ENCODE results near the gene CHD3.
A peak's percentile ranks its signal among the peaks of the same experiment; 100 is the strongest.

The CHD3 gene

DNA sequence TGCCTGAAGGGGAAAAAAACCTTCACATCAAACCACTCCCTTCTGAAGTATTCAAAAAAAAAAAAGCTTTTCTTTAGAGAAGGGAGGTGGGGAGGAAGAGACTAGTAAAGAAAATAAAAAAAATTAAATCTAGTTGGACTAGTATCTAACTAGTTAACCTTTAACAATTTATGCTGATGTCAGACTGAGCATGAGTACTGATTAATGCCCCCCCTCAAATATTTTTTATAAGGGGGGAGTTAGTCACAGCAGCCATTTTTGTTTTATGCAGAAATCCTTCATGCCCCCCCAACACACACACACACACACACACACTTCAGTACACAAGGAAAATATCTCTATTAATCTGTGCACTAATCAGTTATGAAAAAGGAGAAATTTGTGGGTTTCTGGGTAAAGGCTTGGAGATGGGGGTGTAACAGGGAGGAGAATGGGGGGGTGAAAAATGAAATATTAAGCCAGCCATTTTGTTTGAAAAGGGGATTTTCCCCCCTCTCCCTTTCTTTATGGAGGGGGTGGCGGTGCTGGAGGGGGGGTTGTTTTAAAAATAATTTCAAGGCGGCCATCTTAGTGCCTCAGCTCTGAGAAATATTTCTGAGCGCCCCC lies 4.7 kb upstream of the CHD3 start:
- no peak for DNase-seq (ENCODE audit: low read depth in 1 of 2, low spot score in 1 of 2)
- TF ChIP-seq, protein P1, sequence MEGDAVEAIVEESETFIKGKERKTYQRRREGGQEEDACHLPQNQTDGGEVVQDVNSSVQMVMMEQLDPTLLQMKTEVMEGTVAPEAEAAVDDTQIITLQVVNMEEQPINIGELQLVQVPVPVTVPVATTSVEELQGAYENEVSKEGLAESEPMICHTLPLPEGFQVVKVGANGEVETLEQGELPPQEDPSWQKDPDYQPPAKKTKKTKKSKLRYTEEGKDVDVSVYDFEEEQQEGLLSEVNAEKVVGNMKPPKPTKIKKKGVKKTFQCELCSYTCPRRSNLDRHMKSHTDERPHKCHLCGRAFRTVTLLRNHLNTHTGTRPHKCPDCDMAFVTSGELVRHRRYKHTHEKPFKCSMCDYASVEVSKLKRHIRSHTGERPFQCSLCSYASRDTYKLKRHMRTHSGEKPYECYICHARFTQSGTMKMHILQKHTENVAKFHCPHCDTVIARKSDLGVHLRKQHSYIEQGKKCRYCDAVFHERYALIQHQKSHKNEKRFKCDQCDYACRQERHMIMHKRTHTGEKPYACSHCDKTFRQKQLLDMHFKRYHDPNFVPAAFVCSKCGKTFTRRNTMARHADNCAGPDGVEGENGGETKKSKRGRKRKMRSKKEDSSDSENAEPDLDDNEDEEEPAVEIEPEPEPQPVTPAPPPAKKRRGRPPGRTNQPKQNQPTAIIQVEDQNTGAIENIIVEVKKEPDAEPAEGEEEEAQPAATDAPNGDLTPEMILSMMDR (IDR thresholded peaks at IDR 0.05; ENCODE audit: insufficient read depth, low read length) = no peak
- no peak for TF ChIP-seq POLR2AphosphoS5 (IDR thresholded peaks at IDR 0.05; ENCODE audit: low read depth)
- TF ChIP-seq GABPA (IDR thresholded peaks at IDR 0.05; ENCODE audit: low read depth) = no peak
- TF ChIP-seq SPI1 (IDR thresholded peaks at IDR 0.05; ENCODE audit: borderline replicate concordance, low read depth) = no peak
- TF ChIP-seq, protein P2, sequence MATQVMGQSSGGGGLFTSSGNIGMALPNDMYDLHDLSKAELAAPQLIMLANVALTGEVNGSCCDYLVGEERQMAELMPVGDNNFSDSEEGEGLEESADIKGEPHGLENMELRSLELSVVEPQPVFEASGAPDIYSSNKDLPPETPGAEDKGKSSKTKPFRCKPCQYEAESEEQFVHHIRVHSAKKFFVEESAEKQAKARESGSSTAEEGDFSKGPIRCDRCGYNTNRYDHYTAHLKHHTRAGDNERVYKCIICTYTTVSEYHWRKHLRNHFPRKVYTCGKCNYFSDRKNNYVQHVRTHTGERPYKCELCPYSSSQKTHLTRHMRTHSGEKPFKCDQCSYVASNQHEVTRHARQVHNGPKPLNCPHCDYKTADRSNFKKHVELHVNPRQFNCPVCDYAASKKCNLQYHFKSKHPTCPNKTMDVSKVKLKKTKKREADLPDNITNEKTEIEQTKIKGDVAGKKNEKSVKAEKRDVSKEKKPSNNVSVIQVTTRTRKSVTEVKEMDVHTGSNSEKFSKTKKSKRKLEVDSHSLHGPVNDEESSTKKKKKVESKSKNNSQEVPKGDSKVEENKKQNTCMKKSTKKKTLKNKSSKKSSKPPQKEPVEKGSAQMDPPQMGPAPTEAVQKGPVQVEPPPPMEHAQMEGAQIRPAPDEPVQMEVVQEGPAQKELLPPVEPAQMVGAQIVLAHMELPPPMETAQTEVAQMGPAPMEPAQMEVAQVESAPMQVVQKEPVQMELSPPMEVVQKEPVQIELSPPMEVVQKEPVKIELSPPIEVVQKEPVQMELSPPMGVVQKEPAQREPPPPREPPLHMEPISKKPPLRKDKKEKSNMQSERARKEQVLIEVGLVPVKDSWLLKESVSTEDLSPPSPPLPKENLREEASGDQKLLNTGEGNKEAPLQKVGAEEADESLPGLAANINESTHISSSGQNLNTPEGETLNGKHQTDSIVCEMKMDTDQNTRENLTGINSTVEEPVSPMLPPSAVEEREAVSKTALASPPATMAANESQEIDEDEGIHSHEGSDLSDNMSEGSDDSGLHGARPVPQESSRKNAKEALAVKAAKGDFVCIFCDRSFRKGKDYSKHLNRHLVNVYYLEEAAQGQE (IDR thresholded peaks at IDR 0.05; ENCODE audit: insufficient replicate concordance, low read depth) = no peak
- Histone ChIP-seq H3K27ac (replicated peaks) (peak overlapping the region; percentile 45), H3K4me3 (replicated peaks; ENCODE audit: insufficient read depth, low read length) (no peak overlapping the region), H3K27me3 (ENCODE audit: insufficient read depth, poor library complexity, severe bottlenecking) (no peaks in the 10 kb centered on the region)

DNA sequence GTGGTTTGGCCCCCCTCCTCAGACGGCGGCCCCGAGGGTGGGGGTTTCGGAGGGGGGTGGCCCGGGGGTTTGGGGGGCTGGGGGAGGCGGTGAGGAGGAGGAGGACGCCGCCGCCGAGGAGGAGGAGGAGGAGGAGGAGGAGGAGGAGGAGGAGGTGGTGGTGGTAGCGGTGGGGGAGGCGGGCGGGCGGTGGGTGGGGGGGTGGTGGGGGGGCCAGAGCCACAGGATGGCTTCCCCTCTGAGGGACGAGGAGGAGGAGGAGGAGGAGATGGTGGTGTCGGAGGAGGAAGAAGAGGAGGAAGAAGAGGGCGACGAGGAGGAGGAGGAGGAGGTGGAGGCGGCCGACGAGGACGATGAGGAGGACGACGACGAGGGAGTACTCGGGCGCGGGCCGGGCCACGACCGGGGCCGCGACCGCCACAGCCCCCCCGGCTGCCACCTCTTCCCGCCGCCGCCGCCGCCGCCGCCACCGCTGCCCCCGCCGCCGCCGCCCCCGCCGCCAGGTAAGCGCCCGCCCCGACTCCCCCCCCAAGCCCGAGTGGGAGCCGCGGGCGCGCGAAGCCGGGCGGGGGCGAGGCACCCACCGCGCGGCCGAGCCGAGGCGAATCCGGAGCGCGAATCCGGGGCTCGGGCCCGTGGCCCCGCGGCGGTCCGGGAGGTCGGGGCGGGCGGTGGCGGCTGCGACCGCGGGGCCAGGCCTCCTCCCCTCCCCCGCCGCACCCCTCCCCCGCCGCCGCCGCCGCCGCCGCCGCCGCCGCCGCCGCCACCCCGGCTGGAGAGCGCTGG lies 3.8 kb upstream of the CHD3 start:
- TF ChIP-seq SPI1 (IDR thresholded peaks at IDR 0.05; ENCODE audit: borderline replicate concordance, low read depth) (no peak), POLR2AphosphoS5 (IDR thresholded peaks at IDR 0.05; ENCODE audit: low read depth) (no peak), GABPA (IDR thresholded peaks at IDR 0.05; ENCODE audit: low read depth) (no peak)
- DNase-seq (ENCODE audit: low read depth in 1 of 2, low spot score in 1 of 2) = peak in 1 of 2 experiments; percentile 9
- Histone ChIP-seq H3K27me3 (ENCODE audit: insufficient read depth, poor library complexity, severe bottlenecking) (no peaks in the 10 kb centered on the region), H3K27ac (replicated peaks) (peak overlapping the region; percentile 92), H3K4me3 (replicated peaks; ENCODE audit: insufficient read depth, low read length) (peak overlapping the region; percentile 38)

DNA sequence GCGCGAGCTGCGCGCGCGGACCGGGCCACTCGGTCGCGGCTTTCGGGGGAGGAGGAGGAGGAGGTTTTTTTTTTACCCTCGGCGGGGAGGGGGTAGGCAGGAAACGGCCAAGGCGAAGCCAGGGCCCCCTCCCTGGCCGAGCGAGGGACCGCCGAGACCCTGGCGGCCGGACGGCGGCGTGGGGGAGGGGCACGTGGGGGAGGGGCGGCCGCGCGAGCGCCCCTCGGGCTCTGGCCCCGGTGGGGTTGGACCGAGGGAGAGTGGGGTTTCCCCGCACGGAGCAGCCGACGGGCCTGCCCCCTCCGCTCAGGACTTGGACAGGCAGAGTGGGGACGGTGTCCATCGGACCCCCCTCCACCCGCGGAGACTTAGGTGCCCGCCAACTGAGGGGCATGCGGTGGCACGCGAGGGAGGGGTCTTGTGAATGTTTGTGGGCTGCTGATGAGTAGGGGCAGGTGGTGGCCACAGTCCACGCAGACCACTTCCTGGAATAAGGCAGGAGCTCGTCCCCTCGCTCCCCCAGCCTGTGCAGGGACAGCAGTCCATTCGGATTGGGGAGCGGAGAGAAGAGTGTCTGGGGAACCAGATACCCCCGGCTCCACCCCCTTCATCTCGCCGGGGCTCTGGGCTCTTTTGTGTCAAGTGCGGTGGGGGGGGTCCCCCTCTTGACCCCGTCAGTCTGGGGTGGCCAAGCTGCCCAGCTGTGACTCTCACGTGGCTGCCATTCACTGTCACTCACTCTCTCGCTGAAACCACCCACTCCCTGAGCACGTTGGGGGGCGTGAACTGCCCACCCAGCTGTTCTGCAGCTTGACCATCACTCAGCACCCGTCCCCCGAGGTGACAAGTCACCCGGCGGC lies 3.0 kb upstream of the CHD3 start:
- H3K27me3 ChIP-seq (ENCODE audit: insufficient read depth, poor library complexity, severe bottlenecking) = no peaks in the 10 kb centered on the region
- peak overlapping the region; percentile 92 for H3K27ac ChIP-seq (replicated peaks)
- DNase-seq (ENCODE audit: low read depth in 1 of 2, low spot score in 1 of 2) = peak in 1 of 2 experiments; percentile 21
- peak overlapping the region; percentile 57 for H3K4me3 ChIP-seq (replicated peaks; ENCODE audit: insufficient read depth, low read length)
- TF ChIP-seq, protein P1 (IDR thresholded peaks at IDR 0.05; ENCODE audit: insufficient read depth, low read length) = no peak
- TF ChIP-seq GABPA (IDR thresholded peaks at IDR 0.05; ENCODE audit: low read depth) (no peak), POLR2AphosphoS5 (IDR thresholded peaks at IDR 0.05; ENCODE audit: low read depth) (no peak), SPI1 (IDR thresholded peaks at IDR 0.05; ENCODE audit: borderline replicate concordance, low read depth) (no peak)
- TF ChIP-seq, protein P2 (IDR thresholded peaks at IDR 0.05; ENCODE audit: insufficient replicate concordance, low read depth) = no peak

All from HL-60 (cell line).